Smooth muscle cell (in vitro differentiated cells): ENCODE data around the gene ULK2. TPM values are rescaled to one million over a fixed set of nuclear protein-coding genes. Genes with fewer than 3 reads are reported as not detected.
"Not testable (repeated sequence)": the region's sequence is repeated elsewhere in the genome, so short reads cannot be mapped to it uniquely, and the experiment has no call there.

Experiments used
- DNase-seq: peaks from one replicate; lab custom pipeline; 2025; ENCODE audit not compliant: unreplicated experiment; lab: John Stamatoyannopoulos, UW
- H2AFZ ChIP-seq: fragments of 200-600 bp; sonication (generic); 2 replicates; pipeline ENCODE4 v1.6.0; 2016; ENCODE audit warnings: antibody characterized with exemption, low read depth, mild to moderate bottlenecking
- H3F3A ChIP-seq: fragments of 200-600 bp; sonication (generic); 2 replicates; pipeline ENCODE4 v1.6.0; 2017; ENCODE audit warnings: antibody characterized with exemption, low read depth
- H3K27ac ChIP-seq: fragments of 200-600 bp; sonication (generic); 2 replicates; pipeline ENCODE4 v1.5.1; 2016; ENCODE audit warnings: low read depth, mild to moderate bottlenecking
- H3K27me3 ChIP-seq: fragments of 200-600 bp; sonication (generic); 2 replicates; pipeline ENCODE4 v1.6.1; 2016; ENCODE audit warnings: low read depth, mild to moderate bottlenecking
- H3K36me3 ChIP-seq: fragments of 200-600 bp; sonication (generic); 2 replicates; pipeline ENCODE4 v1.5.1; 2016; ENCODE audit warnings: low read depth
- H3K4me1 ChIP-seq: fragments of 200-600 bp; sonication (generic); 2 replicates; pipeline ENCODE4 v1.5.1; 2016; ENCODE audit warnings: low read depth
- H3K4me2 ChIP-seq: fragments of 200-600 bp; sonication (generic); 2 replicates; pipeline ENCODE4 v1.6.0; 2016; ENCODE audit warnings: mild to moderate bottlenecking
- H3K4me3 ChIP-seq: fragments of 200-600 bp; sonication (generic); 2 replicates; pipeline ENCODE4 v1.5.1; 2016; ENCODE audit warnings: mild to moderate bottlenecking
- H3K79me2 ChIP-seq: fragments of 200-600 bp; sonication (generic); 2 replicates; pipeline ENCODE4 v1.6.0; 2016; ENCODE audit warnings: low read depth, mild to moderate bottlenecking
- H3K9ac ChIP-seq: fragments of 200-600 bp; sonication (generic); 2 replicates; pipeline ENCODE4 v1.6.0; 2016; ENCODE audit warnings: low read depth
- H3K9me3 ChIP-seq: fragments of 200-600 bp; sonication (generic); replicated peaks from 2 replicates; pipeline ENCODE4 v1.5.1; 2016; ENCODE audit warnings: low read depth
- H4K20me1 ChIP-seq: fragments of 200-600 bp; sonication (generic); 2 replicates; pipeline ENCODE4 v1.6.0; 2016; ENCODE audit warnings: low read depth
- CTCF ChIP-seq: fragments of 200-600 bp; sonication (generic); IDR thresholded peaks from 2 replicates; pipeline ENCODE4 v1.5.1; 2017; ENCODE audit warnings: borderline replicate concordance, mild to moderate bottlenecking, antibody characterized with exemption; ENCODE audit not compliant: insufficient read depth, poor library complexity, severe bottlenecking
- WGBS: methylation state at CpG from one replicate; pipeline ENCODE4 v1.1.7; 2016; ENCODE audit warnings: low lambda C conversion rate; 5-methylcytosine and 5-hydroxymethylcytosine counted together
- polyA plus RNA-seq: library from polyadenylated mRNA; unstranded; fragments of >200 nt; fragmentation: Nextera tagmentation; extraction: Ambion mirVana; gene quantifications from 2 replicates; pipeline ENCODE4 v1.2.1, GENCODE V29; 2016
- total RNA-seq: library from RNA; depleted of rRNA; stranded (reverse); fragments of >200 nt; gene quantifications from 2 replicates; pipeline ENCODE4 v1.2.3, GENCODE V29; 2014

Gene ULK2
- total and polyA plus RNA-seq, 2 experiments from 2014 or later = 9.7 to 24.0 TPM

GRCh38 chr17:19868079-19868395, 301 bp upstream of the ULK2 start:
- Histone ChIP-seq H3K9ac (peak overlapping the region; percentile 6), H3K36me3 (no peaks in the 10 kb centered on the region), H3F3A (no peaks in the 10 kb centered on the region), H4K20me1 (no peaks in the 10 kb centered on the region), H3K27me3 (no peaks in the 10 kb centered on the region), H3K27ac (no peak overlapping the region), H3K79me2 (peaks cover 20% of the 10 kb centered on the region), H3K4me1 (peaks cover 3% of the 10 kb centered on the region), H2AFZ (peak overlapping the region; percentile 80), H3K4me2 (peak overlapping the region; percentile 95), H3K9me3 (no peaks in the 10 kb centered on the region), H3K4me3 (peak overlapping the region; percentile 85)
- WGBS = 22% methylated on average over 23 of the region's 23 CpGs
- TF ChIP-seq CTCF = no peak
- no peak for DNase-seq

DNA sequence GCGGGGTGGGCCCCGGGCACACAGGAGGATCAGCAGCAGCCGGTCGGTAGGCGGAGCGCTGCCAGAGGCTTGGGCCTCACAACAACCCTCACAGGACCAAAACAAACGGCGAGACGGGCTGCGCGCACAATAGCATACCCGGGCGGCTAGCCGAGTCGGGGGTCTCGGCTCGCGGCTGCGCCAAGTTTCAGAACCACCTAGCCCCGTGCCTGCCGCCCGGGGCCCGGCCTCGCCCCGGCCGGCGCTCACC, 732 bp downstream of the ULK2 start:
- peaks cover 20% of the 10 kb centered on the region for H3K79me2 ChIP-seq
- peak overlapping the region; percentile 76 for H3K9ac ChIP-seq
- H3K4me1 ChIP-seq = peaks cover 3% of the 10 kb centered on the region
- peak overlapping the region; percentile 85 for H3K4me3 ChIP-seq
- H3K9me3 ChIP-seq = no peaks in the 10 kb centered on the region
- no peaks in the 10 kb centered on the region for H4K20me1 ChIP-seq
- WGBS = under 1% methylated on average over 22 of the region's 27 CpGs
- H3K4me2 ChIP-seq = peak overlapping the region; percentile 95
- H2AFZ ChIP-seq = peak overlapping the region; percentile 93
- no peaks in the 10 kb centered on the region for H3F3A ChIP-seq
- H3K36me3 ChIP-seq = no peaks in the 10 kb centered on the region
- no peak for TF ChIP-seq CTCF
- DNase-seq = no peak
- peak overlapping the region; percentile 23 for H3K27ac ChIP-seq
- H3K27me3 ChIP-seq = no peaks in the 10 kb centered on the region

DNA sequence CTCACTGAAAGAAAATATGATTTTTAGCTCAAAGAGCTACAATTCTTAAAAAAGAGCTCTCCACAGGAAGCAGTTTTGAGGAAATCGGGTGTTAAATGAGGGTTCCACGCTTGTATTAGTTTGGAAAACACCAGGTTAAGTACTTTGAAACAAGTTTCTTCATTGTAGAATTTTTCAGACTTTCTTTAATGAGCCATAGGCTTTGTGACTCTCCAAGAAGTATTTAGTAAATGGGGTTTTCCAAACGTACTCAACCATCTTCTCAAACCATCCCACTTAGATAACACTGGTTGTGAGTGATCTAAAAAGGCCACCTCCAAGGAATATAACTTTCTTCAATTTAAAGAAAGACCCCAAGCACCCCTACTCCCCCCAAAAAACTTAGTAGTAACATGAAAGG, 2.7 kb downstream of the ULK2 start:
- Histone ChIP-seq H3K4me1 (peaks cover 3% of the 10 kb centered on the region), H3K9ac (no peak overlapping the region), H3K9me3 (no peaks in the 10 kb centered on the region), H3F3A (no peaks in the 10 kb centered on the region), H3K27ac (no peak overlapping the region), H4K20me1 (no peaks in the 10 kb centered on the region), H3K36me3 (no peaks in the 10 kb centered on the region), H3K27me3 (no peaks in the 10 kb centered on the region), H3K4me3 (no peak overlapping the region), H3K4me2 (peak overlapping the region; percentile 95), H2AFZ (no peak overlapping the region), H3K79me2 (peaks cover 20% of the 10 kb centered on the region)
- 94% methylated on average over 3 of the region's 3 CpGs for WGBS
- DNase-seq = no peak
- TF ChIP-seq CTCF = no peak

DNA sequence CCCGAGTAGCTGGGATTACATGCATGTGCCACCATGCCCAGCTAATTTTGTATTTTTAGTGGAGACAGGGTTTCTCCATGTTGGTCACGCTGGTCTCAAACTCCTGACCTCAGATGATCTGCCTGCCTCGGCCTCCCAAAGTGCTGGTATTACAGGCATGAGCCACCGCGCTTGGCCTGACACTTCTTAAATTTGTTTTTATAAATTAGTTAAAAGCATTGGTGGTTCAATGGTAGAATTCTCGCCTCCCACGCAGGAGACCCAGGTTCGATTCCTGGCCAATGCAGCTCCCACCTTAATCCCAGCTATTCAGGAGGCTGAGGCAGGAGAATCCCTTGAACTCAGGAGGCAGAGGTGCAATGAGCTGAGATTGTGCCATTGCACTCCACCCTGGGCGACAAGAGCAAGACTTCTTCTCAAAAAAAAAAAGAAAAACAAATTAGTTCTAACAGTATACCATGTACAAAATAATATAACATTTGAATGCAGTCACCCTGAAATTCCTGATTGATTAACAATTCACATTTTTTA, 7.0 kb downstream of the ULK2 start:
- over 99% methylated on average over 9 of the region's 9 CpGs for WGBS
- H2AFZ ChIP-seq, H3K4me3 ChIP-seq, H3F3A ChIP-seq, DNase-seq, H3K79me2 ChIP-seq, H3K27me3 ChIP-seq, H3K27ac ChIP-seq, H3K4me1 ChIP-seq, H3K4me2 ChIP-seq, H3K9me3 ChIP-seq, H4K20me1 ChIP-seq, H3K9ac ChIP-seq, H3K36me3 ChIP-seq: not testable (repeated sequence)
